ENCODE results near the gene TNFRSF8. TPM values are rescaled to one million over a fixed set of nuclear protein-coding genes. Genes with fewer than 3 reads are reported as not detected.

Gene TNFRSF8
- total RNA-seq, 1 experiment from 2014 or later = not detected

DNA sequence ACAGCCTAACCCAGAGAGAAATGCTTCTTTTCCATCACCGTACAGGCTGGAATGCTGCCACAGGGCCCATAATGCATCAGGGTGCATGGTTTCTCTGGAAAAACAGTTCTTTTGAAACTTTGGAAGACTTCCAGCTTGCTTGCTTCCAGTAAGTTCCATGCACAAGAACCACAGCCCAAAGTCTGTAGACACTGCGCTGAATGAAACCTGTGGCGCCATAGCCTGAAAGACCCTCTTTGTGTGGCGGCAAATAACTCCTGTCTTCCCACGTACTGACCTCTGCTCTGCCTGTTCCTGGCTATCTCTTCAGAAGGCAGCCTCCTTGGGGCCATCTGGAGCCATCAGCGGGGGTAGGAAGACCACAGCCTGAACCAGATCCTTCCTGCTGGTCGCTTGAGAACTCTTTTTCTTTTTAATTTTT is 28.7 kb upstream of the TNFRSF8 start:
- H3K27ac ChIP-seq (ENCODE audit: low read depth, low read length, poor library complexity, severe bottlenecking) = no peak overlapping the region
- no peaks in the 10 kb centered on the region for H3K9me3 ChIP-seq (ENCODE audit: low read depth, low read length, poor library complexity, severe bottlenecking)
- H3K4me3 ChIP-seq (ENCODE audit: low read depth, low read length, poor library complexity, severe bottlenecking) = no peak overlapping the region
- intact Hi-C loops (cut with micrococcal nuclease; ENCODE audit: unreplicated experiment) = no loop called here
- H3K27me3 ChIP-seq (replicated peaks; ENCODE audit: insufficient read depth, low read depth, low read length, poor library complexity) = no peaks in the 10 kb centered on the region
- TF ChIP-seq, protein P1, sequence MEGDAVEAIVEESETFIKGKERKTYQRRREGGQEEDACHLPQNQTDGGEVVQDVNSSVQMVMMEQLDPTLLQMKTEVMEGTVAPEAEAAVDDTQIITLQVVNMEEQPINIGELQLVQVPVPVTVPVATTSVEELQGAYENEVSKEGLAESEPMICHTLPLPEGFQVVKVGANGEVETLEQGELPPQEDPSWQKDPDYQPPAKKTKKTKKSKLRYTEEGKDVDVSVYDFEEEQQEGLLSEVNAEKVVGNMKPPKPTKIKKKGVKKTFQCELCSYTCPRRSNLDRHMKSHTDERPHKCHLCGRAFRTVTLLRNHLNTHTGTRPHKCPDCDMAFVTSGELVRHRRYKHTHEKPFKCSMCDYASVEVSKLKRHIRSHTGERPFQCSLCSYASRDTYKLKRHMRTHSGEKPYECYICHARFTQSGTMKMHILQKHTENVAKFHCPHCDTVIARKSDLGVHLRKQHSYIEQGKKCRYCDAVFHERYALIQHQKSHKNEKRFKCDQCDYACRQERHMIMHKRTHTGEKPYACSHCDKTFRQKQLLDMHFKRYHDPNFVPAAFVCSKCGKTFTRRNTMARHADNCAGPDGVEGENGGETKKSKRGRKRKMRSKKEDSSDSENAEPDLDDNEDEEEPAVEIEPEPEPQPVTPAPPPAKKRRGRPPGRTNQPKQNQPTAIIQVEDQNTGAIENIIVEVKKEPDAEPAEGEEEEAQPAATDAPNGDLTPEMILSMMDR (conservative IDR thresholded peaks at IDR 0.05; ENCODE audit: low read depth, low read length) = no peak
- TF ChIP-seq EZH2 (IDR thresholded peaks at IDR 0.05; ENCODE audit: borderline replicate concordance, low read depth, low read length, poor library complexity, severe bottlenecking) = no peak
- no peak for DNase-seq (ENCODE audit: low spot score)
- ChIA-PET POLR2A (ENCODE audit: low non-redundant PET) (no interaction called here), CTCF (no interaction called here)
- H3K4me1 ChIP-seq (ENCODE audit: insufficient read depth, low read length, poor library complexity, severe bottlenecking) = no peaks in the 10 kb centered on the region
- no TSS peak for BruUV-seq (replicated peaks)
- H3K36me3 ChIP-seq (ENCODE audit: insufficient read depth, low read length, poor library complexity, severe bottlenecking) = peaks cover 9% of the 10 kb centered on the region

DNA sequence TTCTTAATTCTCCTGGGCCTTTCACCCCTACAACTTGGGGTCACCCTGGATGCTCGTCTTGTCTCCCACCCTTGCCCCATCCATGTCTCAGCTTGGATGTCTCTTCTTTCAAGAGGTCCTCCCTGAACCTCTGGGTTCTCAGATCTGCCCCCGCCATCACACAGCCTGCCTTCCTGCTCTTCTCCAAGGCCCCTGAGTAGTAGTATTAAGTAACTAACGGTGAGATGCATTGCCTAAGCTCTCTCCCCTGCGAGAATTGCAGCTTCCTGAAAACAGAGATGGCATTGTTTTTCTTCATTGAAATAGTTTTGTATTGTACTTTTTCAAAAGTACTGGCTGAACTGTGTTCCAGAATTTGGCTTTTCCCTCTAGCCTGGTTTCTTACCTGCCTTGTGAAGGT is 27.8 kb upstream of the TNFRSF8 start:
- Histone ChIP-seq H3K9me3 (ENCODE audit: low read depth, low read length, poor library complexity, severe bottlenecking) (no peaks in the 10 kb centered on the region), H3K4me3 (ENCODE audit: low read depth, low read length, poor library complexity, severe bottlenecking) (no peak overlapping the region), H3K27ac (ENCODE audit: low read depth, low read length, poor library complexity, severe bottlenecking) (no peak overlapping the region), H3K4me1 (ENCODE audit: insufficient read depth, low read length, poor library complexity, severe bottlenecking) (no peaks in the 10 kb centered on the region), H3K27me3 (replicated peaks; ENCODE audit: insufficient read depth, low read depth, low read length, poor library complexity) (no peaks in the 10 kb centered on the region), H3K36me3 (ENCODE audit: insufficient read depth, low read length, poor library complexity, severe bottlenecking) (peaks cover 6% of the 10 kb centered on the region)
- intact Hi-C loops (cut with micrococcal nuclease; ENCODE audit: unreplicated experiment) = no loop called here
- ChIA-PET CTCF (no interaction called here), POLR2A (ENCODE audit: low non-redundant PET) (no interaction called here)
- TF ChIP-seq, protein P1 (conservative IDR thresholded peaks at IDR 0.05; ENCODE audit: low read depth, low read length) = no peak
- no peak for TF ChIP-seq EZH2 (IDR thresholded peaks at IDR 0.05; ENCODE audit: borderline replicate concordance, low read depth, low read length, poor library complexity, severe bottlenecking)
- DNase-seq (ENCODE audit: low spot score) = no peak
- no TSS peak for BruUV-seq (replicated peaks)

DNA sequence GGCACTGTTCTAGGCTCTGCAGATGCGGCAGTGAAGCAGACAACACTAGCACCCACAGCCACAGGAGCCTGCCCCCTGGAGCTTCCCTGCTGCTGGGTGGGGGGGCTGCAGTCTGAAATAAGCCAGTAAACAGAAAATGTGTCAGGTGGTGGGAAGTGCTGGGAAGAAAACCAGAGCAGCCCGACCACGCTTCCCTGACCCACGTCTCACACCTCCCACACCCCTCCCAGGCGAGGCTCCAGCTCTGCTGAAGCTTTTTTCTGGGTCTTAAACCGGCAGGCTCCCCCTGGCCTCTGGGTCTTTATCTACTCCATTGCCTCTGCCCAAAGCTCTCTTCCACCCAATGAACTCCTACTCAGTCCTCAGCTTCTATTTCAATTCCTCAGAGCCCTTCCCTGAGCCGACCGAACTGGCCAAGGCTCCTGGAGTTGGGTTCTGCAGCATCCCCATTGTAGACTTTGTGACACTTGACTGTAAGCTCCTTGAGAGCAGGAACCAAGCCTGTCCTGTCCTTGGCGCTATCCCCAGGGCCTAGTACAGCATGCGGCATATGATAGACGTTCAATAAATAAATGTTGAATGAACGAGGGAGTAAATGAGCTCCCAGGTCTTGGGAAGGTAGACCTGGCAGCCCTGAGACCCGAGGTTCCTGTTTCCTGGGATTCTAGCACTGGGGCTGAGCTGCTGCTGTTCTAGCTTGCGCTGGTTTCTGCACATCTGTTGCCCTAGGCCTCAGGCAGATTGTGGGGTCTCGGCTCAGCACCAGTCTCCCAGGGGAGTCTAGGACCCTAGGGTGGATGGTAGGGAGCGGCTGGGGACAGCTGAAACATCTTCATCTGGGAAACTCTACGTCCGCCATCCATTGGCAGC is 25.4 kb upstream of the TNFRSF8 start:
- Histone ChIP-seq H3K27me3 (replicated peaks; ENCODE audit: insufficient read depth, low read depth, low read length, poor library complexity) (no peaks in the 10 kb centered on the region), H3K4me3 (ENCODE audit: low read depth, low read length, poor library complexity, severe bottlenecking) (no peak overlapping the region), H3K4me1 (ENCODE audit: insufficient read depth, low read length, poor library complexity, severe bottlenecking) (no peaks in the 10 kb centered on the region), H3K36me3 (ENCODE audit: insufficient read depth, low read length, poor library complexity, severe bottlenecking) (no peaks in the 10 kb centered on the region), H3K27ac (ENCODE audit: low read depth, low read length, poor library complexity, severe bottlenecking) (no peak overlapping the region), H3K9me3 (ENCODE audit: low read depth, low read length, poor library complexity, severe bottlenecking) (no peaks in the 10 kb centered on the region)
- TF ChIP-seq, protein P1 (conservative IDR thresholded peaks at IDR 0.05; ENCODE audit: low read depth, low read length) = no peak
- no peak for TF ChIP-seq EZH2 (IDR thresholded peaks at IDR 0.05; ENCODE audit: borderline replicate concordance, low read depth, low read length, poor library complexity, severe bottlenecking)
- no peak for DNase-seq (ENCODE audit: low spot score)
- no TSS peak for BruUV-seq (replicated peaks)
- ChIA-PET CTCF (no interaction called here), POLR2A (ENCODE audit: low non-redundant PET) (interaction anchor here (0.6 kb wide), 1 partner anchor 341 kb away, joined by 3 read pairs; no protein-coding TSS in a partner anchor)
- intact Hi-C loops (cut with micrococcal nuclease; ENCODE audit: unreplicated experiment) = no loop called here
